ENCODE results near the gene CD5L. TPM values are rescaled to one million over a fixed set of nuclear protein-coding genes. Genes with fewer than 3 reads are reported as not detected.

Gene CD5L
- total RNA-seq, 1 donor from 2014 or later: not detected

- DNase-seq (ENCODE audit: low spot score): no peak
- TF ChIP-seq CTCF (IDR thresholded peaks at IDR 0.05; ENCODE audit: unreplicated experiment): no peak
- Mint-ChIP-seq H3K9me3 (ENCODE audit: unreplicated experiment) (no peaks in the 10 kb centered on the region), H3K4me3 (ENCODE audit: unreplicated experiment) (no peak overlapping the region), H3K36me3 (ENCODE audit: low read depth, unreplicated experiment) (no peaks in the 10 kb centered on the region), H3K4me1 (ENCODE audit: unreplicated experiment) (no peaks in the 10 kb centered on the region), H3K27me3 (ENCODE audit: unreplicated experiment) (peaks cover 4% of the 10 kb centered on the region), H3K27ac (ENCODE audit: unreplicated experiment) (no peak overlapping the region)
Measured at GRCh38 chr1:157799996-157800395, 41.6 kb downstream of the CD5L start.

DNA sequence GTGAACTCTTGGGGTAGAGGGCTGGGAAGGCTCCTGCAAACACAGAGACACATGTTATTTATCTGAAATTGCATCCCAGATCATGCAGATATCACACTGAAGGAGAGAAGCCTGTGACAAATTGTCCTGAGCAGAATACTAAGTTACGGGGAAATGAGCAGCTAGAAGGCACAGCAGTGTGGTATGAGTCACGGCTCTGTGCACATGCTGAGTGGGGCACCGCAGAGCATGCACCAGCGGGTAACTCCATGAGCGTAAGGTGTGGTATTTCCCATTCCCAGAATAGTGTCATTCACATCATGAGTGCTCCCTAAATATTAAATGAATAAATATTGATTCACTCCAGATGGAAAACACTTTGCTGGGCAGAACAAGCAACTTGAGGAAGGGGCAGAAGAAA lies 43.4 kb downstream of the CD5L start:
- no peaks in the 10 kb centered on the region for H3K36me3 Mint-ChIP-seq (ENCODE audit: low read depth, unreplicated experiment)
- H3K4me1 Mint-ChIP-seq (ENCODE audit: unreplicated experiment): no peaks in the 10 kb centered on the region
- H3K27ac Mint-ChIP-seq (ENCODE audit: unreplicated experiment): no peak overlapping the region

DNA sequence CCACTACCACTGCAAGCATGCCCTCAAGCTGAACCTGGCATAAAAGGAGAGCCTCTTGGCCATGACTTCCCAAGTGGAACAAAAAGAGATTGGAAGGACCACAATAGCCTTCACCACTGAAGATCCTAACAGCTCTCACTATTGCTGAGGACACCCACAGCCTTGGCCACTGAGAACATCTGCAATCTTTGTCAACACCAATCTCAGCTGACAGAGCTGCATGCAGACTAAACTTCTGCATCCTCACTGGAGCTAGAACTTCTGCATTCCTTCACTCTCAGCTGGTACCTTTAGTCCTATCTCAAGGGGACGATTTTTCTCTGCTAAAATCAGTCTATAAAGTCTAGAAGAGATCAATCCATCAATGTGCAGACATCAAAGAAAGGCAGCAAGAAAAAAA lies 56.4 kb downstream of the CD5L start:
- Mint-ChIP-seq H3K9me3 (ENCODE audit: unreplicated experiment) (no peaks in the 10 kb centered on the region), H3K4me1 (ENCODE audit: unreplicated experiment) (no peaks in the 10 kb centered on the region), H3K27me3 (ENCODE audit: unreplicated experiment) (no peaks in the 10 kb centered on the region), H3K36me3 (ENCODE audit: low read depth, unreplicated experiment) (no peaks in the 10 kb centered on the region), H3K4me3 (ENCODE audit: unreplicated experiment) (no peak overlapping the region), H3K27ac (ENCODE audit: unreplicated experiment) (no peak overlapping the region)
- no peak for TF ChIP-seq CTCF (IDR thresholded peaks at IDR 0.05; ENCODE audit: unreplicated experiment)
- no peak for DNase-seq (ENCODE audit: low spot score)

More for the DNA sequence above, 43.4 kb downstream of the CD5L start:
- no peak for TF ChIP-seq CTCF (IDR thresholded peaks at IDR 0.05; ENCODE audit: unreplicated experiment)
- Mint-ChIP-seq H3K4me3 (ENCODE audit: unreplicated experiment) (no peak overlapping the region), H3K27me3 (ENCODE audit: unreplicated experiment) (peaks cover 2% of the 10 kb centered on the region), H3K9me3 (ENCODE audit: unreplicated experiment) (no peaks in the 10 kb centered on the region)
- no peak for DNase-seq (ENCODE audit: low spot score)

- DNase-seq (ENCODE audit: low spot score): no peak
- Mint-ChIP-seq H3K36me3 (ENCODE audit: low read depth, unreplicated experiment) (no peaks in the 10 kb centered on the region), H3K27me3 (ENCODE audit: unreplicated experiment) (no peaks in the 10 kb centered on the region), H3K4me3 (ENCODE audit: unreplicated experiment) (no peak overlapping the region), H3K27ac (ENCODE audit: unreplicated experiment) (no peak overlapping the region), H3K9me3 (ENCODE audit: unreplicated experiment) (no peaks in the 10 kb centered on the region), H3K4me1 (ENCODE audit: unreplicated experiment) (no peaks in the 10 kb centered on the region)
- TF ChIP-seq CTCF (IDR thresholded peaks at IDR 0.05; ENCODE audit: unreplicated experiment): no peak
Measured at GRCh38 chr1:157784801-157785200, 56.8 kb downstream of the CD5L start.

- no peaks in the 10 kb centered on the region for H3K27me3 Mint-ChIP-seq (ENCODE audit: unreplicated experiment)
- H3K4me3 Mint-ChIP-seq (ENCODE audit: unreplicated experiment): no peak overlapping the region
- no peak for DNase-seq (ENCODE audit: low spot score)
Measured at GRCh38 chr1:157782931-157783330, 58.7 kb downstream of the CD5L start.

More at GRCh38 chr1:157782931-157783330, 58.7 kb downstream of the CD5L start:
- Mint-ChIP-seq H3K9me3 (ENCODE audit: unreplicated experiment) (no peaks in the 10 kb centered on the region), H3K36me3 (ENCODE audit: low read depth, unreplicated experiment) (no peaks in the 10 kb centered on the region), H3K27ac (ENCODE audit: unreplicated experiment) (no peak overlapping the region), H3K4me1 (ENCODE audit: unreplicated experiment) (no peaks in the 10 kb centered on the region)
- TF ChIP-seq CTCF (IDR thresholded peaks at IDR 0.05; ENCODE audit: unreplicated experiment): no peak
